HG02870 (cell line): ENCODE measurements around the gene APOA1.

Source experiments
- ATAC-seq: cut with Tn5 transposase; IDR thresholded peaks from one replicate; pipeline ENCODE4 v1.9.1; 2021; ENCODE audit warnings: mild to moderate bottlenecking, moderate library complexity; ENCODE audit not compliant: unreplicated experiment

APOA1 gene

DNA sequence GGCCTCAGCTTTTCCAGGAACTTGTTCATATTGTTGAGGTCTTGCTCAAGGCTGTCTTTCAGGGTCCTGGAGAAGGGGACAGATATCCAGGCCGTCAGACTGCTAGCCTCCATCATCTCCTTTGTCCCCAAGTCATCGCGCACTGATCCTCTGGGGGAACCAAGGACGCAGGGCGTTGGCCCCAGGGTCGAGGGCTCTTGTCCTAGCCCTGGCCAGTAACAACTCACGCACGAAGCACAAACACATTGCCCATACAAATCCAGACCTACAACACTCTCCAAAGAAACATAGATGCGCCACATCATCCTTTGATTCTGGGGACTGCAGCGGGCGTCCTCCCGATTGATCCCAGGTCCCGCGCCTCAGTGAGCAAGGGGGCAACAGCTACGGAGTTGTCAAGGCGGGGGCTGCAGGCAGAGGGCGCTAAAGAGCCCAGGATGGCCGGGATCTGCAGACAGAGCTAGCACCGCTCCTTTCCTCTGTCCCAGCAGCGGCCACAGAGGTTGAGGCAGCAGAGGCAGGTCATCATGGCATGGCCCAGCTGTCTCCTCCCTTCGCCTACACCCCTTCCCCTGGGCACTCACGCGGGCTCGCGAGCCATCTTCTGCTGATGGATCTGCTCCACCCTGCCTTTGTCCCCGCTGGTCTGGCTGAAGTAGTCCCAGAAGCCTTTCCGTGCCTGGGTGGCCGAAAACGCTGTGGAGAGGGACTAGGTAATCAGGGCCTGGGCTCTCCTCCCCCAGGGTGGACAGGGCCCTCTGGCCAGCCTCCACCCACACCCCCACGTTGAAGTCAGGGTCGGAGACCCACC lies 46.2 kb downstream of the APOA1 start:
- peak; percentile 36 for ATAC-seq

- ATAC-seq = no peak
Measured at GRCh38 chr11:116790167-116791001, 47.0 kb downstream of the APOA1 start.

DNA sequence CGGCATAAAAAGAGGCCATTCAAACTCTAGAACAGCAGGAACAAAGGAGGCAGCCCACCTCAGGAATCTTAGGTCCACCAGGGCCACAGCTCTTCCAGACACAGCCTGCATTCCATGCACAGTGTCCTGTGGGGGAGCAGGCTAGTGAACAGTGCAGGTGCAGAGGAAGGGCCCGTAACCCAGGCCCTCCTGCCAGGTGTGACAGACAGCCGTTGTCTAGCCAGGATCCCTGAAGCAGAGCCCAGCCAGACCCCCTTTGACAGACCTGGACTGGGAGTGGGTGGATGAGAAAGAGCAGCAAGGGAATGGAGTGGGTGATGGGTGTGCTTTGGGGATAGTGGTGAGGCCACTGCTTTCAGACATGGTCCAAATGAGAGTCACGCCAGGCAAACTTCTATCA lies 48.4 kb downstream of the APOA1 start:
- no peak for ATAC-seq

- ATAC-seq = no peak
Measured at GRCh38 chr11:116788534-116788933, 48.9 kb downstream of the APOA1 start.

- ATAC-seq = peak; percentile 82
Measured at GRCh38 chr11:116787786-116788486, 49.5 kb downstream of the APOA1 start, which contains the start of gene ZPR1. ZPR1 (minus strand) TSS chr11:116788023; CDS start chr11:116787990, 33 bp downstream.

DNA sequence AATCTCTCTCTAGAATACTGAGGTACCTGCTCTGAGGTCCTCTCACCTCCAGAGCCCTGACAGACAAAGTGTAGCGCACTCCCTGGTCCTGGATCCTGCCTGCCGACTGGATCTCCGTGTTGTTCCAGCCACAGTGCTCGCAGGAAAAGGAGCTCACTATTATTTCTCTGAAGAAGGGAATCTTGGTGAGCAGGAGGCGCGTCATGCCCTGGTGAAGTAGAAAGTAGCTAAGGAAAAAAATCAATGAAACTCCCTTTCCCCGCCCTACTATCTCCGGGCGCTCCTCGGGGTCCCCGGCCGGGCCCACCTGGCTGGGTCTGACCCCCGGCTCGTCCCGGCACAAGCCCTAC lies 50.0 kb downstream of the APOA1 start:
- no peak for ATAC-seq

- ATAC-seq = no peak
Measured at GRCh38 chr11:116786966-116787365, 50.5 kb downstream of the APOA1 start.

GRCh38 chr11:116786326-116786725 lies 51.1 kb downstream of the APOA1 start:
- ATAC-seq = no peak
